Measurements from ENCODE around the gene MOB2. TPM values are rescaled to one million over a fixed set of nuclear protein-coding genes. Genes with fewer than 3 reads are reported as not detected.
A peak's percentile ranks its signal among the peaks of the same experiment; 100 is the strongest.

MOB2 gene, protein sequence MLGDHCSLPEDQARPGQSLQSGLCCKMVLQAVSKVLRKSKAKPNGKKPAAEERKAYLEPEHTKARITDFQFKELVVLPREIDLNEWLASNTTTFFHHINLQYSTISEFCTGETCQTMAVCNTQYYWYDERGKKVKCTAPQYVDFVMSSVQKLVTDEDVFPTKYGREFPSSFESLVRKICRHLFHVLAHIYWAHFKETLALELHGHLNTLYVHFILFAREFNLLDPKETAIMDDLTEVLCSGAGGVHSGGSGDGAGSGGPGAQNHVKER
- 11.1 TPM for polyA plus RNA-seq (2013, experiment 1 of 2)
- polyA plus RNA-seq (2013, experiment 2 of 2): 11.5 TPM

DNA sequence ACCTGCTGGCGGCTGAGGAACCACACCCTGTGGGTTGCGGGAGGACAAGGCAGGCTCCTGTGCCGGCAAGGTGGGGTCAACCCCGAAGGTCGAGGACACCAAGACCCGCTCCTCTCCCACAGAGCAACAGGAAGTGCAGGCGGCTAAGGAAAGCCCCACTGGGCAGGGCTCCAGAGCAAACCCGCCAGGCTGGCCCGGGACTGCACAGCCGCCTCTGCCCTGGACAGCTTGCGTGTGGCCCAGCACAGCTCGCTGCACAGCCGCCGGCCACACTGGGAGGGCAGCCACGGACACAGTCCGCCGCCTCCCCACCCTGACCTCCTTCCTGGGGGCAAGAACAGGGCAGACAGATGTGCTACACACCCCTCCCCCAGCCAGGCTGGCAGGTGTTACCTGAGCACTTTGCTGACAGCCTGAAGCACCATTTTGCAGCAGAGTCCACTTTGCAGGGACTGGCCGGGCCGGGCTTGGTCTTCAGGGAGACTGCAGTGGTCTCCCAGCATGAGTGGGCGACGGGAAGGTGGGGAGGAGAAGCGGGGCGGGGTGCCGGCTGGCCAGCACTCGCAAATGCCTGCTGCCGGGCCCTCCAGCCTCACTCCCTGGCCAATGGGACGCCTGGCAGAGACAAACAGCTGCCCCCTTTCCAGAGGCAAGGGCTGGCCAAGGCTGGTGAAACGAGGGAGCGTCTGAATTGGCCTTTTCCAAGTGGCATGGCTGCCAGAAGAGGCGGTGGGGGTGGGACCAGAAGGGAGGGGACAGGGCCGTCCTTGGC lies at the start of gene MOB2:
MOB2 (minus strand) TSS at position 726 of the 772 bp plus-strand sequence; CDS start at position 503, 223 bp downstream.
- H3K23ac ChIP-seq (ENCODE audit: low read depth, low read length, poor library complexity): peak within 1 kb of the TSS; percentile 34
- no peak within 1 kb of the TSS for H3K4ac ChIP-seq (ENCODE audit: low read length)
- H2AFZ ChIP-seq (ENCODE audit: low read length): no peak within 1 kb of the TSS
- H3K4me3 ChIP-seq (ENCODE audit: low read length in 2 of 2): no peak within 1 kb of the TSS
- peak within 1 kb of the TSS; percentile 38 for H3K9ac ChIP-seq (ENCODE audit: low read depth, low read length, poor library complexity)
- no peak within 1 kb of the TSS for H4K91ac ChIP-seq (ENCODE audit: low read depth, low read length, poor library complexity)
- H2BK5ac ChIP-seq (ENCODE audit: low read length): peak within 1 kb of the TSS; percentile 22
- H2BK15ac ChIP-seq (ENCODE audit: low read length): peak within 1 kb of the TSS; percentile 31
- peak within 1 kb of the TSS; percentile 67 for H3K14ac ChIP-seq (ENCODE audit: low read length)
- H2AK5ac ChIP-seq (ENCODE audit: low read depth, low read length): peak within 1 kb of the TSS; percentile 56
- H2BK120ac ChIP-seq (ENCODE audit: low read depth, low read length): peak within 1 kb of the TSS; percentile 8
- peak within 1 kb of the TSS; percentile 73 for H2BK12ac ChIP-seq (ENCODE audit: low read length)
- no peaks in the 10 kb centered on the region for H3K27me3 ChIP-seq (ENCODE audit: control insufficient read depth in 3 of 3, insufficient read depth in 3 of 3, low read depth in 1 of 3, low read length in 3 of 3)
- H4K8ac ChIP-seq (ENCODE audit: low read depth, low read length): no peak within 1 kb of the TSS
- H3K27ac ChIP-seq (replicated peaks; ENCODE audit: low read length): no peak within 1 kb of the TSS
- H3K4me1 ChIP-seq (ENCODE audit: control insufficient read depth in 2 of 2, insufficient read depth in 1 of 2, low read depth in 1 of 2, low read length in 2 of 2): peaks cover 4 to 8% of the 10 kb centered on the region in 2 donors
- WGBS, 2 donors (ENCODE audit: extremely low coverage in 2 of 2, insufficient read length in 2 of 2, insufficient replicate concordance in 1 of 2): no CpG with 5 or more reads among the region's 31 CpGs
- H3K79me1 ChIP-seq (ENCODE audit: low read depth, low read length): peaks cover 20% of the 10 kb centered on the region
- DNase-seq (ENCODE audit: low spot score): no peak
- H3K18ac ChIP-seq (ENCODE audit: low read length): peak within 1 kb of the TSS; percentile 76
- no peak within 1 kb of the TSS for H3K4me2 ChIP-seq (ENCODE audit: insufficient read depth, low read length, poor library complexity, severe bottlenecking)
- H3K36me3 ChIP-seq (replicated peaks in 1 of 2; ENCODE audit: control insufficient read depth in 2 of 2, insufficient read depth in 2 of 2, low read length in 2 of 2): no peaks in the 10 kb centered on the region
- peaks cover 0 to 2% of the 10 kb centered on the region in 2 donors for H3K9me3 ChIP-seq (replicated peaks in 1 of 2; ENCODE audit: control insufficient read depth in 2 of 2, insufficient read depth in 1 of 2, low read depth in 1 of 2, low read length in 2 of 2)

DNA sequence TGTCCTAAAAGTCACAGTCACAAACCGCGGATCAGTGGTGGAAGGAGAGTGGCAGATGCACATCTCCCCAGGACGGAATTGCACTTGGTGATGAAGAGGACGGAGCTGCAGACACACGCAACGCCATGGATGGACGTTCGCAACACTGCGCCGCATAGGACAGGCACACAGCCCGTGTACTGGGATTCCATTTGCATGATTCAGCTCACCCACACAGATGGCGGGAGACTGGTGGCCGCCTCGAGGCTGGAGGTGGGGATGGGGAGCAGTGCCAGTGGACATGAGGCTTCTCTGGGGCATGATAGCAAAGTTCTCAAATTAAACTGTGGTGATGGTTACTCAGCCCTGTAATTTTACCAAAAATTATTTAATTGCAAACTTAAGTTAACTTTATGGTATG lies 48.1 kb upstream of the MOB2 start:
- WGBS, 2 donors (ENCODE audit: extremely low coverage in 2 of 2, insufficient read length in 2 of 2, insufficient replicate concordance in 1 of 2): no CpG with 5 or more reads among the region's 14 CpGs
- no peak overlapping the region for H2AFZ ChIP-seq (ENCODE audit: low read length)
- peaks cover 15% of the 10 kb centered on the region for H3K79me1 ChIP-seq (ENCODE audit: low read depth, low read length)
- H3K4me3 ChIP-seq (ENCODE audit: low read length in 2 of 2): no peak overlapping the region
- H2BK120ac ChIP-seq (ENCODE audit: low read depth, low read length): no peak overlapping the region
- H2BK15ac ChIP-seq (ENCODE audit: low read length): no peak overlapping the region
- peak overlapping the region; percentile 40 for H2AK5ac ChIP-seq (ENCODE audit: low read depth, low read length)
- H3K18ac ChIP-seq (ENCODE audit: low read length): peak overlapping the region; percentile 32
- no peak overlapping the region for H3K27ac ChIP-seq (replicated peaks; ENCODE audit: low read length)
- H3K36me3 ChIP-seq (replicated peaks in 1 of 2; ENCODE audit: control insufficient read depth in 2 of 2, insufficient read depth in 2 of 2, low read length in 2 of 2): no peaks in the 10 kb centered on the region
- no peak overlapping the region for H3K4ac ChIP-seq (ENCODE audit: low read length)
- no peak overlapping the region for H4K8ac ChIP-seq (ENCODE audit: low read depth, low read length)
- no peaks in the 10 kb centered on the region for H3K9me3 ChIP-seq (replicated peaks in 1 of 2; ENCODE audit: control insufficient read depth in 2 of 2, insufficient read depth in 1 of 2, low read depth in 1 of 2, low read length in 2 of 2)
- no peak overlapping the region for H3K9ac ChIP-seq (ENCODE audit: low read depth, low read length, poor library complexity)
- H2BK5ac ChIP-seq (ENCODE audit: low read length): no peak overlapping the region
- H3K14ac ChIP-seq (ENCODE audit: low read length): no peak overlapping the region
- no peak overlapping the region for H3K4me2 ChIP-seq (ENCODE audit: insufficient read depth, low read length, poor library complexity, severe bottlenecking)
- H3K23ac ChIP-seq (ENCODE audit: low read depth, low read length, poor library complexity): peak overlapping the region; percentile 25
- no peak for DNase-seq (ENCODE audit: low spot score)
- H2BK12ac ChIP-seq (ENCODE audit: low read length): no peak overlapping the region
- peaks cover 0 to 1% of the 10 kb centered on the region in 2 donors for H3K4me1 ChIP-seq (ENCODE audit: control insufficient read depth in 2 of 2, insufficient read depth in 1 of 2, low read depth in 1 of 2, low read length in 2 of 2)
- no peak overlapping the region for H4K91ac ChIP-seq (ENCODE audit: low read depth, low read length, poor library complexity)
- peaks cover 0 to 12% (median 3%) of the 10 kb centered on the region in 3 experiments for H3K27me3 ChIP-seq (ENCODE audit: control insufficient read depth in 3 of 3, insufficient read depth in 3 of 3, low read depth in 1 of 3, low read length in 3 of 3)

DNA sequence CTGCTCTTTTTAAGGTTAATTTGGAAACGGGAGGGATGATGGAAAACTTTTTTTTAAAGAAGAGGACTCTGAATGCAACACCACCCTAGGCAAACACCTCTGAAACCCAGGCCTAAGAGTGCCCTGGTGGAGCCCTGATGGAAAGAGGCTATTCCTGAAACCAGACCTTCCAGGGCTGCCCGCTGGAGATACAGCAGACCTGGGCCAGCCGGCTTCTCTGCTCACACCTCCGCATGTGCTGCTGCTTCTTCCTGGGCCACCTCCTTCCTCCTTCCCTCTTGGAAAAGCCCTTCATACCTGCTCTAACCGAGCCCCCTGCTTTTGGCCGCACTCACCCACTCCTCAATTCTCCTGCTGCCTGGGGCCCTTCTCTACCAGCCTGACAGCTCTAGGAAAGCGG lies 47.6 kb upstream of the MOB2 start:
- Histone ChIP-seq H3K79me1 (ENCODE audit: low read depth, low read length) (peaks cover 15% of the 10 kb centered on the region), H3K9ac (ENCODE audit: low read depth, low read length, poor library complexity) (no peak overlapping the region), H3K36me3 (replicated peaks in 1 of 2; ENCODE audit: control insufficient read depth in 2 of 2, insufficient read depth in 2 of 2, low read length in 2 of 2) (no peaks in the 10 kb centered on the region), H3K27ac (replicated peaks; ENCODE audit: low read length) (no peak overlapping the region), H2AK5ac (ENCODE audit: low read depth, low read length) (peak overlapping the region; percentile 40), H3K14ac (ENCODE audit: low read length) (no peak overlapping the region), H3K4me3 (ENCODE audit: low read length in 2 of 2) (no peak overlapping the region), H2AFZ (ENCODE audit: low read length) (no peak overlapping the region), H3K27me3 (ENCODE audit: control insufficient read depth in 3 of 3, insufficient read depth in 3 of 3, low read depth in 1 of 3, low read length in 3 of 3) (peaks cover 0 to 8% (median 3%) of the 10 kb centered on the region in 3 experiments), H3K9me3 (replicated peaks in 1 of 2; ENCODE audit: control insufficient read depth in 2 of 2, insufficient read depth in 1 of 2, low read depth in 1 of 2, low read length in 2 of 2) (no peaks in the 10 kb centered on the region), H3K23ac (ENCODE audit: low read depth, low read length, poor library complexity) (peak overlapping the region; percentile 25), H3K4me1 (ENCODE audit: control insufficient read depth in 2 of 2, insufficient read depth in 1 of 2, low read depth in 1 of 2, low read length in 2 of 2) (peaks cover 0 to 1% of the 10 kb centered on the region in 2 donors), H3K4me2 (ENCODE audit: insufficient read depth, low read length, poor library complexity, severe bottlenecking) (no peak overlapping the region), H3K4ac (ENCODE audit: low read length) (no peak overlapping the region), H4K91ac (ENCODE audit: low read depth, low read length, poor library complexity) (no peak overlapping the region), H3K18ac (ENCODE audit: low read length) (no peak overlapping the region), H2BK15ac (ENCODE audit: low read length) (no peak overlapping the region), H2BK5ac (ENCODE audit: low read length) (no peak overlapping the region), H2BK12ac (ENCODE audit: low read length) (no peak overlapping the region), H2BK120ac (ENCODE audit: low read depth, low read length) (no peak overlapping the region), H4K8ac (ENCODE audit: low read depth, low read length) (no peak overlapping the region)
- no CpG with 5 or more reads among the region's 7 CpGs for WGBS, 2 donors (ENCODE audit: extremely low coverage in 2 of 2, insufficient read length in 2 of 2, insufficient replicate concordance in 1 of 2)
- DNase-seq (ENCODE audit: low spot score): no peak

DNA sequence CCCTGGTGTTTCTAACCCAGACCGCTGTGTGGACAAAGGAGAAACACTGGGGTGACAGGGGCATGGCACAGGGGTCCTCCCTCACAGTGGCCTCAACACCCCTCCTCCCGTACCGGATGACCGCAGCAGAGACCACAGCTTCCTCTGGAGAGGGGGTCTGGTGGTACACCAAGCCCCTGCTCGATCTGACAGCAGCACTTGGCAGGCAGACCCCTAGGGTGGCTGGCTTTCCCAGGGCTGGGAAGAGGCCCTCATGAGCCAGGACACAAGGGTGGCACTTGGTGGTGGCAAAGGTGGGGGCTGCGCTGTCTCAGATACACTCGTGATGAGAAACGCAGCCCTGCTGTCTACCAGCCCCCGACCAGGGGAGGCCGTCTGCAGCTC lies 46.8 kb upstream of the MOB2 start:
- Histone ChIP-seq H3K27me3 (ENCODE audit: control insufficient read depth in 3 of 3, insufficient read depth in 3 of 3, low read depth in 1 of 3, low read length in 3 of 3) (peaks cover 0 to 7% (median 3%) of the 10 kb centered on the region in 3 experiments), H3K4me3 (ENCODE audit: low read length in 2 of 2) (no peak overlapping the region), H3K4me1 (ENCODE audit: control insufficient read depth in 2 of 2, insufficient read depth in 1 of 2, low read depth in 1 of 2, low read length in 2 of 2) (peaks cover 0 to 1% of the 10 kb centered on the region in 2 donors), H2AK5ac (ENCODE audit: low read depth, low read length) (no peak overlapping the region), H3K79me1 (ENCODE audit: low read depth, low read length) (peaks cover 15% of the 10 kb centered on the region), H3K14ac (ENCODE audit: low read length) (peak overlapping the region; percentile 50), H2BK12ac (ENCODE audit: low read length) (no peak overlapping the region), H3K9ac (ENCODE audit: low read depth, low read length, poor library complexity) (no peak overlapping the region), H3K4me2 (ENCODE audit: insufficient read depth, low read length, poor library complexity, severe bottlenecking) (no peak overlapping the region), H2BK120ac (ENCODE audit: low read depth, low read length) (no peak overlapping the region), H2BK15ac (ENCODE audit: low read length) (no peak overlapping the region), H3K36me3 (replicated peaks in 1 of 2; ENCODE audit: control insufficient read depth in 2 of 2, insufficient read depth in 2 of 2, low read length in 2 of 2) (no peaks in the 10 kb centered on the region), H3K27ac (replicated peaks; ENCODE audit: low read length) (no peak overlapping the region), H3K4ac (ENCODE audit: low read length) (no peak overlapping the region), H3K9me3 (replicated peaks in 1 of 2; ENCODE audit: control insufficient read depth in 2 of 2, insufficient read depth in 1 of 2, low read depth in 1 of 2, low read length in 2 of 2) (no peaks in the 10 kb centered on the region), H4K8ac (ENCODE audit: low read depth, low read length) (no peak overlapping the region), H4K91ac (ENCODE audit: low read depth, low read length, poor library complexity) (no peak overlapping the region), H3K23ac (ENCODE audit: low read depth, low read length, poor library complexity) (peak overlapping the region; percentile 34), H2BK5ac (ENCODE audit: low read length) (no peak overlapping the region), H3K18ac (ENCODE audit: low read length) (no peak overlapping the region), H2AFZ (ENCODE audit: low read length) (no peak overlapping the region)
- no peak for DNase-seq (ENCODE audit: low spot score)
- WGBS, 2 donors (ENCODE audit: extremely low coverage in 2 of 2, insufficient read length in 2 of 2, insufficient replicate concordance in 1 of 2): no CpG with 5 or more reads among the region's 10 CpGs
